KG1 (cell line): ENCODE results near the gene OR5H6.
"Not testable (repeated sequence)": the region's sequence is repeated elsewhere in the genome, so short reads cannot be mapped to it uniquely, and the experiment has no call there.

Source experiments
- DNase-seq: peaks from one replicate; lab custom pipeline; 2025; lab: John Stamatoyannopoulos, UW

Gene OR5H6

DNA sequence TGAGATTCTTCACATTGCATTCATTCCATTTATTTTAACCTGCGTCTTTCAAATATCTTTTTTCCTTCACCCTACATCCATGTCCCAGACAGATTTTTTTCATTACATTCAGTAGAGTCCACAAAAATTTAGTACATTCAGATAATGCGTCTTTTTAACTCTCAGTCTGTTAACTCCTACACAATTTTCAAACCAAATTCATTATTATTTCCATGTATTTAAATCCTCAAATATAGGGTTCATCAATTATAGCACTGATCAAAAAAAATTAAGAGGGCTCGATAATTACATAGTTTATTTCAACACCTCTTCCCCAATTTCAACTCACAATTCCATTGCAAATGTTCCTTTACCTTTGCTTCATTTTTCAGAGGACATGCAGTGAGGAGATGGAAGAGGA lies at the start of gene OR5H6:
TSS of gene OR5H6 (plus strand) at position 301 of the 400 bp plus-strand sequence. CDS start at position 390, 89 bp downstream.
- no peak for DNase-seq

GRCh38 chr3:98215051-98215450 lies 49.0 kb upstream of the OR5H6 start:
- no peak for DNase-seq

DNA sequence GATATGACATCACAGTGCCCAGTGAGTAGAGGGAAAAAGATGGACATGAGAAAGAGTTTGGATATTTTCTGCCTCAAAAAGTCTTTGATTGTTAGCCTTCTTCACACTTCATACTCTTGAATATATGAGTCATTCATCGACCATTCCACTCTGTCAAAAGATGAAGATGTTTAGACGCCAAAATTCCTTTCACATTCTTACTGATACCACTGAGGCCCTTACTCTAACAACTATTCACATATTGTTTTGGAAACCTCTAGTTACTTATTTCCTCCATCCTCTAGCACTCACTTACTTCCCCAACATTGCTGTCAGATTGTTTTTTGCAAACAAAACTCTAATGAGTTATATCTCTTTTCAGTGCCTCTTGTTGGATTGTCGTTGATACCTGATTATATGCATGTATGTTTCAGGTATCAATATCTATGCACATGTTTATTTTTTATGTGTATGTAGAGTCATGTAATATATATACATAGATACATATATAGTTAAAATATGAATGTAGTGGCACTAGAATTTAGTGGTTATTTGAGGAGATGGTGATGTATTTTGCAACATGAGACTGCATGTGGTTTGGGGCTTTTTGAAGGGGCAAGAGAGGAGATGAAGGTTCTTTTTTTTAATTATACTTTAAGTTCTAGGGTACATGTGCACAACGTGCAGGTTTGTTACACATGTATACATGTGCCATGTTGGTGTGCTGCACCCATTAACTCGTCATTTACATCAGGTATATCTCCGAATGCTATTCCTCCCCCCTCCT lies 40.0 kb upstream of the OR5H6 start:
- no peak for DNase-seq

GRCh38 chr3:98232489-98232888 lies 31.6 kb upstream of the OR5H6 start:
- no peak for DNase-seq

DNA sequence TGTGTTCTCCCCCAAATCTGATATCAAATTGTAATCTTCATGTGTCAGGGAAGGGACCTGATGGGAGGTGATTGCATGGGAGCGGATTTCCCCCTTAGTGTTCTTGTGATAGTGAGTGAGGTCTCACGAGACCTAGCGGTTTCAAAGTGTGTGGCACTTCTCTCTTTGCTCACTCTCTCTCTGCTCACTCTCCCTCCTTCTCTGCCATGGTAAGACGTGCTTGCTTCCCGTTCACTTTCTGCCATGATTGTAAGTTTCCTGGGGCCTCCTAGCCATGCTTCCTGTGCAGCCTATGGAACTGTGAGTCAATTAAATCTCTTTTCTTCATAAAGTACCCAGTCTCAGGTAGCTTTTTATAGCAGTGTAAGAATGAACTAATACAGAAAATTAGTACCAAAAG lies 30.6 kb upstream of the OR5H6 start:
- DNase-seq, result no peak

DNA sequence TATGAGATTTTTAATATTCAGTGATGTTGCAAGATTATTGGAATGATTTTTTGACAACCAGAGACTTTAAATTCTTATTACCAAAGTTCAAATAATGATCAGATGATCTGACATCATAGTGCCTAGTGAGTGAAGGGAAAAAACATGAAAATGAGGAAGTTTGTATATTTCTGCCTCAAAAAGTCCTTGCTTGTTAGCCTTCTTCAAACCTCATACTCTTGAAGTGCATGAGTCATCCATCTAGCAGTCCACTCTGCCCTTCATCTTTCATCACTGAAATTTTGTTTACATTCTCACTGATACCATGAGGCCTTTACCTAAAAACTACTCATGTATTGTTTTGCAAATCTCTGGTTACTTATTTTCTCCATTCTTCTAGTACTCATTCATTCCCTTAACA lies 23.9 kb upstream of the OR5H6 start:
- DNase-seq, result no peak

- DNase-seq, result no peak
Observed at GRCh38 chr3:98242155-98242554, 21.9 kb upstream of the OR5H6 start.

- DNase-seq, result no peak
Observed at GRCh38 chr3:98243843-98244242, 20.2 kb upstream of the OR5H6 start.

DNA sequence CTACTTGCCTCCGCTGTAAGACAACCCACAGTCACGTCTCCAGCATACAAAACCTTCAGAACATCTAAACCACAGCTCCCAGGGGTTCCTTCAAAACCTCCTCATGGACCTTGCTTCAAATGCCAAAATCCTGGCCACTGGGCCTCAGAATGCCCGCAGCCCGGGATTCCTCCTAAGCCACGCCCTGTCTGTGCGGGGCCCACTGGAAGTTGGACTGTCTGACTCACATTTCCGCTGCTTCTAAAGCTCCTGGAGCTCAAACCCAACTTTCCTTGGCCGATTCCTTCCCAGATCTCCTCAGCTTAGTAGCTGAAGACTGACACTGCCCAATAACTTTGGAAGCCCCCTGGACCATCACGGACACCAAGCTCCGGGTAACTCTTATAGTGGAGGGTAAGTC lies 17.9 kb upstream of the OR5H6 start:
- DNase-seq, result no peak

DNA sequence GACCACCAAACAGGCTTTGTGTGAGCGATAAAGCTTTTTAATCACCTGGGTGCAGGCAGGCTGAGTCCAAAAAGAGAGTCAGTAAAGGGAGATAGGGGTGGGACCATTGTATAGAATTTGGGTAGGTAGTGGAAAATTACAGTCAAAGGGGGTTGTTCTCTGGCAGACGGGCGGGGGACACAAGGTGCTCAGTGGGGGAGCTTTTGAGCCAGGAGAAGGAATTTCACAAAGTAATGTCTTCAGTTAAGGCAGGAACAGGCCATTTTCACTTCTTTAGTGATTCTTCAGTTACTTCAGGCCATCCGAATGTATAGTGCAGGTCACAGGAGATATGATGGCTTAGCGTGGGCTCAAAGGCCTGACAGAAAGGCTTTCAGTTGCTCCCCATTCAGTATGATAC lies 8.0 kb upstream of the OR5H6 start:
- not testable (repeated sequence) for DNase-seq

- DNase-seq, result no peak
Observed at GRCh38 chr3:98259707-98260106, 4.3 kb upstream of the OR5H6 start.

GRCh38 chr3:98262046-98262445 lies 2.0 kb upstream of the OR5H6 start:
- DNase-seq, result no peak

DNA sequence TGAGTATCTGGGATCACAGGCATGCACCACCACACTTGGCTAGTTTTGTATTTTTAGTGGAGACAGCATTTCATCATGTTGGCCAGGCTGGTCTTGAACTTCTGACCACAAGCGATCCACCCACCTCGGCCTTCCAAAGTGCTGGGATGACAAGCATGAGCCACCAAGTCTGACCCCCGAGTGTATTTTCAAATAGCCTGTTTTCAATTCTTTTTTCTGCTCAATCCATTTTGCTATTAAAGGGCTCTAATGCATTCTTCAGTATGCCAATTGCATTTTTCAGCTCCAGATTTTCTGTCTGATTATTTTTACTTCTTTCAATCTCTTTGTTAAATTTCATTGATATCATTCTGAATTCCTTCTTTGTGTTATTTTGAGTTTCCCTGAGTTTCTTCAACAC lies 5.8 kb downstream of the OR5H6 start:
- DNase-seq, result no peak

DNA sequence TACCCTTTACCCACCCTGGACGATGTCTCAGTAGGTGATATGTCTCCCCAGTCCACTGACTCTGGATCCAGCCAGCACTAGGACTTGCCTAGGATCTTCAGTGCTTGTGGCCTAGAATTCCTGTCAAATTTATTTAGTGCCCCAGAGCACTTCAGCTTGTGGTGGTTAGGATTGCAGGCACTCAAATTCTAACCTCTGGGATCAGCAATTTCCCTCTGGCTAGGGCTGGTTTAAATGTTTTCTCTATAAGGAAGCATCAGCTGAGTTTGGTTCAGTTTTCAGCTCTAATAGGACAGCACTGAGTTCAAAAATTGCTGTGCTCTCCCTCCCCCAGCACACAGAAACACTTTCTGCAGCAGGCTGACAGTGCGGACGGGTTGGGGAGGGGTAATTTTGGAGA lies 8.1 kb downstream of the OR5H6 start:
- no peak for DNase-seq

DNA sequence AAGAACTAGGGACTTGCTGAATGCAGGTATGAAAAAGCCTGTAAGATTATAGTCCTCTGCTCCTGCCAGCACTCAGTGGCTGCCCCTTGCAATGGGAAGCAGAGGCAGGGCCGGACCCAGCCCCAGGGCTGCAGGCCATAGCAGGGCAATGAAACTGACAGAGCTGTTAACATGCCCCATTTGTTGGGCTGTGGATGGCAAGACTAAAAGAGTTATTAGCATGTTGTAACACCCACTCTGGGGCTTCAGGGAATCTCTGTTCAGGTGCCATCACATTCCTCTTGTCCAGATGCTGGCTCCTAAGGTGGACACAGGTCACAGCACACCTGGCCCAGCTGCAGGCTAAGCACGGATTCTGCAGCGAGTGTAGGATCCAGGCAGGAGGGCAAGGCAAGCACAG lies 10.9 kb downstream of the OR5H6 start:
- DNase-seq, result no peak

DNA sequence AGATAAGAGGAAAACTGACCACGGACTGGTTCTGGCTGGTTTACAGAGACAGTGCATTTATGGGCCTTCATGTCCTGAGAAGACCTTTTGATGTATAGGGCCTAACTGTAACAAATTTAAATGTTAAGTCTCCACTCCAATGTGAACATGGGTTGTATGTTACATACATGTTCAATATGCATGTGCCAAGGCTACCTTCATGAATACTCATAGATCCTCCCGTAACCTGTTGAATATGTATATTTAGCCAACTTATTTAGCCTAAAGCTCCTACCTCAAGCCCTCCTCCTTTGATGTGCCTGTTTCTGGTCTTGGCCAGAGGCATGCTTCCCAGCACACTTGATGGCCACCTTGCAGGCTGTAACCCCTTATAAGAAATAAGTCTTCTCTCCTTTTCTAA lies 18.2 kb downstream of the OR5H6 start, which contains the start of gene OR5H2:
TSS of gene OR5H2 (plus strand) at position 301 of the 400 bp plus-strand sequence. CDS start 398 bp downstream, outside the sequence.
- no peak for DNase-seq

GRCh38 chr3:98290916-98291315 lies 26.9 kb downstream of the OR5H6 start:
- DNase-seq, result no peak

GRCh38 chr3:98291332-98291957 lies 27.4 kb downstream of the OR5H6 start:
- DNase-seq, result no peak
